ENCODE measurements around the gene TRERF1. TPM values are rescaled to one million over a fixed set of nuclear protein-coding genes. Genes with fewer than 3 reads are reported as not detected.

TRERF1 gene
- total and polyA plus RNA-seq, 2 of the 4 experiments (the other 2 are of a cell fraction) = 6.3 to 9.9 TPM

DNA sequence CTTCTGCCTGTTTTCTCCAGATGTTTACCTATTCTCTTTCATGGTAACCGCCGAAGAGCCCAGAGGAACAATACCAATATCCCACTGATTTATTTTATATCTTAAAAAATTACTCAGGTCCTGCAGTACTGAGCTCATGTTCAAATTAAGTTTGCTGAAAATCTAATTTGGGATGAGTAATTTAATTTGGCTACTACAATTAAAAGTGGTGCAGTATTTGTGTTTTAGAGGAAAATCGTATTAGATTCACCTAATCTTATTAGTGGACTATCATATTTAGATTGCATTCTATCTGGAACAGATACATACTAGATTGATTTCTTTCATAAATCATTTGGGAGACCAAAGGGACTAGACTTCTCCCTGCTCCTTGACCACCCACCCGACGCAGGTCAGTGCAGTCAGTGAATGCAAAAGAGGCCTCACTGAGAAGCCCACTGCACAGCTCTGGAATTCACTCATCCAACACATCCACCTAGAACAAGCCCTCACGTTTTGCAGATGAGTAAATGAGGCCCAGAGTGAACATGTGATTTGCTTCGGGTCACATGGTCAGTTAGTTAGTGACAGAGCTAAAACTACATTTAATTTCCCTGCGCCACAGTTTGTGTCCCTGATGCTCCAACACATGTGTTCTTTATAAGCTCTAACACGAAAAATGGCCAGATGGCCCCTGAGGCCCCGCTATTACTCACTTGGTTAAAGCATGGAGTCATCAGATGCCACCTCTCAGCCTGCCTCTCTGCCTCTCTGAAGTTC, 101.8 kb downstream of the TRERF1 start:
- H4K5ac ChIP-seq (ENCODE audit: low read depth, low read length) = no peak overlapping the region
- intact Hi-C loops (cut with micrococcal nuclease) (loop anchor here (10.0 kb wide), 1 partner anchor 95 kb away; no protein-coding TSS in a partner anchor), in situ Hi-C loops (cut with MboI; ENCODE audit: low sequenced_read_pairs) (no loop called here), dilution Hi-C loops (cut with HindIII; ENCODE audit: low sequenced_read_pairs, unreplicated experiment) (no loop called here)
- peaks cover 9% of the 10 kb centered on the region; the same call in 1 of the 2 replicates for H4K20me1 ChIP-seq (ENCODE audit: insufficient read depth, low read length)
- no TSS peak for BruUV-seq (replicated peaks)
- H3K23ac ChIP-seq (ENCODE audit: low read depth, low read length) = no peak overlapping the region
- H3K9me1 ChIP-seq (ENCODE audit: insufficient read depth, low read length) = peaks cover 15% of the 10 kb centered on the region
- no peak overlapping the region for H2AK5ac ChIP-seq (ENCODE audit: low read depth, low read length)
- no peak overlapping the region for H3K4me3 ChIP-seq (ENCODE audit: insufficient read depth, low read depth, low read length)
- H3K4me1 ChIP-seq (ENCODE audit: control insufficient read depth, insufficient read depth, low read length) = peaks cover 7% of the 10 kb centered on the region
- H3K27ac ChIP-seq (ENCODE audit: insufficient read depth, low read length) = no peak overlapping the region
- no peak overlapping the region for H2BK5ac ChIP-seq (ENCODE audit: low read depth, low read length, poor library complexity, severe bottlenecking)
- DNase-seq (peak; percentile 26), ATAC-seq (ENCODE audit: low read depth) (no peak)
- H2BK20ac ChIP-seq (ENCODE audit: low read depth, low read length) = no peak overlapping the region
- H4K91ac ChIP-seq (ENCODE audit: insufficient read depth, low read depth, low read length) = no peak overlapping the region
- no peak overlapping the region for H3K4ac ChIP-seq (ENCODE audit: low read depth, low read length)
- TF ChIP-seq, protein P1, sequence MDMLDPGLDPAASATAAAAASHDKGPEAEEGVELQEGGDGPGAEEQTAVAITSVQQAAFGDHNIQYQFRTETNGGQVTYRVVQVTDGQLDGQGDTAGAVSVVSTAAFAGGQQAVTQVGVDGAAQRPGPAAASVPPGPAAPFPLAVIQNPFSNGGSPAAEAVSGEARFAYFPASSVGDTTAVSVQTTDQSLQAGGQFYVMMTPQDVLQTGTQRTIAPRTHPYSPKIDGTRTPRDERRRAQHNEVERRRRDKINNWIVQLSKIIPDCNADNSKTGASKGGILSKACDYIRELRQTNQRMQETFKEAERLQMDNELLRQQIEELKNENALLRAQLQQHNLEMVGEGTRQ (IDR thresholded peaks at IDR 0.05; ENCODE audit: low read depth, low read length) = peak; percentile 42; the same call in 1 of the 2 replicates
- no peak for TF ChIP-seq FOS (IDR thresholded peaks at IDR 0.05; ENCODE audit: low read depth, low read length)
- H2BK15ac ChIP-seq (ENCODE audit: low read depth, low read length) = no peak overlapping the region
- POLR2A ChIA-PET (ENCODE audit: unreplicated experiment) = no interaction called here
- no peak overlapping the region for H3K14ac ChIP-seq (replicated peaks; ENCODE audit: low read depth, low read length)
- H3K36me3 ChIP-seq (ENCODE audit: control insufficient read depth, insufficient read depth, low read length) = peaks cover 7% of the 10 kb centered on the region
- no peak overlapping the region for H2AFZ ChIP-seq (replicated peaks; ENCODE audit: low read length, poor library complexity)
- H4K8ac ChIP-seq (ENCODE audit: low read depth in 2 of 2, low read length in 2 of 2) = no peak overlapping the region
- H3K79me1 ChIP-seq (ENCODE audit: low read depth in 1 of 2, low read length in 2 of 2) = peaks cover 37 to 80% of the 10 kb centered on the region in 2 experiments
- WGBS, 2 experiments (ENCODE audit: extremely low coverage in 2 of 2, insufficient read length in 1 of 2) = 67% methylated on average over 1 of the region's 10 CpGs; no CpG with 5 or more reads in 1 of the 2 experiments
- no peak overlapping the region for H3K9ac ChIP-seq (ENCODE audit: low read depth, low read length)
- H3K18ac ChIP-seq (ENCODE audit: low read depth, low read length) = no peak overlapping the region
- H3K56ac ChIP-seq (ENCODE audit: extremely low read depth, insufficient read depth, low read length) = no peak overlapping the region
- no peak overlapping the region for H2AK9ac ChIP-seq (replicated peaks; ENCODE audit: low read depth, low read length, poor library complexity)
- no peaks in the 10 kb centered on the region for H3K27me3 ChIP-seq (ENCODE audit: control insufficient read depth, insufficient read depth, low read length)
- CTCF ChIA-PET = interaction anchor here (0.8 kb wide), 1 partner anchor 10 kb away, joined by 4 read pairs; no protein-coding TSS in a partner anchor
- H3K4me2 ChIP-seq (ENCODE audit: low read depth, low read length) = no peak overlapping the region
- no peaks in the 10 kb centered on the region for H3K9me3 ChIP-seq (ENCODE audit: control insufficient read depth, insufficient read depth, low read length)
- H2BK120ac ChIP-seq (ENCODE audit: low read depth, low read length) = no peak overlapping the region

Data from IMR-90 (cell line).